ELF-1 (cell line): ENCODE measurements around the gene RERE.
"Not testable (repeated sequence)": the region's sequence is repeated elsewhere in the genome, so short reads cannot be mapped to it uniquely, and the experiment has no call there.

Experiments
- DNase-seq: peaks from one replicate; pipeline ENCODE4 v3.0.0-alpha.2; 2016; ENCODE audit warnings: low read depth, low spot score

RERE gene

GRCh38 chr1:8517661-8518489 lies 299.6 kb downstream of the RERE start:
- no peak for DNase-seq

GRCh38 chr1:8516793-8517556 lies 300.5 kb downstream of the RERE start:
- DNase-seq: no peak

GRCh38 chr1:8516278-8516777 lies 301.1 kb downstream of the RERE start:
- no peak for DNase-seq

- DNase-seq: no peak
Observed at GRCh38 chr1:8512504-8512903, 304.9 kb downstream of the RERE start.

GRCh38 chr1:8510041-8510823 lies 307.2 kb downstream of the RERE start:
- no peak for DNase-seq

GRCh38 chr1:8509579-8509978 lies 307.9 kb downstream of the RERE start:
- DNase-seq: no peak

- DNase-seq: no peak
Observed at GRCh38 chr1:8506995-8507615, 310.3 kb downstream of the RERE start.

- no peak for DNase-seq
Observed at GRCh38 chr1:8506456-8506855, 311.0 kb downstream of the RERE start.

- DNase-seq: no peak
Observed at GRCh38 chr1:8503842-8504241, 313.6 kb downstream of the RERE start.

- not testable (repeated sequence) for DNase-seq
Observed at GRCh38 chr1:8502949-8503348, 314.5 kb downstream of the RERE start.

- no peak for DNase-seq
Observed at GRCh38 chr1:8497210-8497819, 320.1 kb downstream of the RERE start.

GRCh38 chr1:8496473-8496872 lies 321.0 kb downstream of the RERE start:
- DNase-seq: no peak

GRCh38 chr1:8495928-8496401 lies 321.5 kb downstream of the RERE start:
- DNase-seq: no peak

GRCh38 chr1:8494681-8495080 lies 322.8 kb downstream of the RERE start:
- DNase-seq: no peak

- no peak for DNase-seq
Observed at GRCh38 chr1:8493916-8494540, 323.4 kb downstream of the RERE start.

GRCh38 chr1:8487249-8487648 lies 330.2 kb downstream of the RERE start:
- no peak for DNase-seq

GRCh38 chr1:8486047-8486446 lies 331.4 kb downstream of the RERE start:
- DNase-seq: no peak

GRCh38 chr1:8483586-8483985 lies 333.9 kb downstream of the RERE start:
- no peak for DNase-seq

GRCh38 chr1:8482979-8483381 lies 334.5 kb downstream of the RERE start:
- no peak for DNase-seq

- no peak for DNase-seq
Observed at GRCh38 chr1:8481650-8482380, 335.6 kb downstream of the RERE start.
